ENCODE results near the gene MCRS1.
A peak's percentile ranks its signal among the peaks of the same experiment; 100 is the strongest.

Gene MCRS1

GRCh38 chr12:49577589-49578315 is 9.8 kb upstream of the MCRS1 start:
- Histone ChIP-seq H2AFZ (ENCODE audit: low read length) (no peak overlapping the region), H3K9me3 (replicated peaks in 1 of 2; ENCODE audit: control insufficient read depth in 2 of 2, insufficient read depth in 1 of 2, low read depth in 1 of 2, low read length in 2 of 2) (peaks cover 0 to 2% of the 10 kb centered on the region in 2 donors), H3K79me1 (ENCODE audit: low read depth, low read length) (no peaks in the 10 kb centered on the region), H2AK5ac (ENCODE audit: low read depth, low read length) (peak overlapping the region; percentile 34), H3K23ac (ENCODE audit: low read depth, low read length, poor library complexity) (no peak overlapping the region), H3K36me3 (replicated peaks in 1 of 2; ENCODE audit: control insufficient read depth in 2 of 2, insufficient read depth in 2 of 2, low read length in 2 of 2) (peaks cover 3 to 12% of the 10 kb centered on the region in 2 donors), H4K8ac (ENCODE audit: low read depth, low read length) (peak overlapping the region; percentile 70), H3K4me3 (ENCODE audit: low read length in 2 of 2) (peak overlapping the region in 1 of 2 donors; percentile 43), H3K14ac (ENCODE audit: low read length) (no peak overlapping the region), H3K18ac (ENCODE audit: low read length) (peak overlapping the region; percentile 39), H2BK5ac (ENCODE audit: low read length) (peak overlapping the region; percentile 55), H4K91ac (ENCODE audit: low read depth, low read length, poor library complexity) (peak overlapping the region; percentile 86), H2BK15ac (ENCODE audit: low read length) (no peak overlapping the region), H3K27me3 (ENCODE audit: control insufficient read depth in 3 of 3, insufficient read depth in 3 of 3, low read depth in 1 of 3, low read length in 3 of 3) (no peaks in the 10 kb centered on the region), H3K9ac (ENCODE audit: low read depth, low read length, poor library complexity) (no peak overlapping the region), H3K27ac (replicated peaks; ENCODE audit: low read length) (no peak overlapping the region), H3K4me2 (ENCODE audit: insufficient read depth, low read length, poor library complexity, severe bottlenecking) (no peak overlapping the region), H3K4me1 (ENCODE audit: control insufficient read depth in 2 of 2, insufficient read depth in 1 of 2, low read depth in 1 of 2, low read length in 2 of 2) (peaks cover 12 to 18% of the 10 kb centered on the region in 2 donors), H3K4ac (ENCODE audit: low read length) (no peak overlapping the region), H2BK12ac (ENCODE audit: low read length) (peak overlapping the region; percentile 18), H2BK120ac (ENCODE audit: low read depth, low read length) (no peak overlapping the region)
- WGBS, 2 donors (ENCODE audit: extremely low coverage in 2 of 2, insufficient read length in 2 of 2, insufficient replicate concordance in 1 of 2): no CpG with 5 or more reads among the region's 9 CpGs
- no peak for DNase-seq (ENCODE audit: low spot score)

GRCh38 chr12:49568442-49569162 is 660 bp upstream of the MCRS1 start:
- no CpG with 5 or more reads among the region's 19 CpGs for WGBS, 2 donors (ENCODE audit: extremely low coverage in 2 of 2, insufficient read length in 2 of 2, insufficient replicate concordance in 1 of 2)
- H3K27ac ChIP-seq (replicated peaks; ENCODE audit: low read length): no peak overlapping the region
- no peak overlapping the region for H2BK12ac ChIP-seq (ENCODE audit: low read length)
- H2BK120ac ChIP-seq (ENCODE audit: low read depth, low read length): no peak overlapping the region
- H4K8ac ChIP-seq (ENCODE audit: low read depth, low read length): no peak overlapping the region
- H3K4me1 ChIP-seq (ENCODE audit: control insufficient read depth in 2 of 2, insufficient read depth in 1 of 2, low read depth in 1 of 2, low read length in 2 of 2): peaks cover 1 to 3% of the 10 kb centered on the region in 2 donors
- H3K9me3 ChIP-seq (replicated peaks in 1 of 2; ENCODE audit: control insufficient read depth in 2 of 2, insufficient read depth in 1 of 2, low read depth in 1 of 2, low read length in 2 of 2): peaks cover 0 to 3% of the 10 kb centered on the region in 2 donors
- H3K4me3 ChIP-seq (ENCODE audit: low read length in 2 of 2): peak overlapping the region; percentile 84 to 95
- peak overlapping the region; percentile 88 for H3K9ac ChIP-seq (ENCODE audit: low read depth, low read length, poor library complexity)
- H2BK15ac ChIP-seq (ENCODE audit: low read length): no peak overlapping the region
- H4K91ac ChIP-seq (ENCODE audit: low read depth, low read length, poor library complexity): no peak overlapping the region
- H3K4ac ChIP-seq (ENCODE audit: low read length): no peak overlapping the region
- H3K27me3 ChIP-seq (ENCODE audit: control insufficient read depth in 3 of 3, insufficient read depth in 3 of 3, low read depth in 1 of 3, low read length in 3 of 3): no peaks in the 10 kb centered on the region
- no peak for DNase-seq (ENCODE audit: low spot score)
- no peak overlapping the region for H2AK5ac ChIP-seq (ENCODE audit: low read depth, low read length)
- H3K14ac ChIP-seq (ENCODE audit: low read length): no peak overlapping the region
- H2AFZ ChIP-seq (ENCODE audit: low read length): peak overlapping the region; percentile 94
- peak overlapping the region; percentile 93 for H2BK5ac ChIP-seq (ENCODE audit: low read length)
- H3K18ac ChIP-seq (ENCODE audit: low read length): peak overlapping the region; percentile 72
- H3K36me3 ChIP-seq (replicated peaks in 1 of 2; ENCODE audit: control insufficient read depth in 2 of 2, insufficient read depth in 2 of 2, low read length in 2 of 2): peaks cover 24 to 29% of the 10 kb centered on the region in 2 donors
- peak overlapping the region; percentile 52 for H3K23ac ChIP-seq (ENCODE audit: low read depth, low read length, poor library complexity)
- H3K4me2 ChIP-seq (ENCODE audit: insufficient read depth, low read length, poor library complexity, severe bottlenecking): peak overlapping the region; percentile 84
- peaks cover 16% of the 10 kb centered on the region for H3K79me1 ChIP-seq (ENCODE audit: low read depth, low read length)

- H3K27ac ChIP-seq (replicated peaks; ENCODE audit: low read length): peak overlapping the region; percentile 85
- no peak overlapping the region for H2BK120ac ChIP-seq (ENCODE audit: low read depth, low read length)
- H2BK12ac ChIP-seq (ENCODE audit: low read length): peak overlapping the region; percentile 16
- peak overlapping the region; percentile 93 for H2BK5ac ChIP-seq (ENCODE audit: low read length)
- no peak overlapping the region for H4K91ac ChIP-seq (ENCODE audit: low read depth, low read length, poor library complexity)
- H3K14ac ChIP-seq (ENCODE audit: low read length): peak overlapping the region; percentile 71
- H3K4ac ChIP-seq (ENCODE audit: low read length): peak overlapping the region; percentile 72
- no peak overlapping the region for H4K8ac ChIP-seq (ENCODE audit: low read depth, low read length)
- H3K4me2 ChIP-seq (ENCODE audit: insufficient read depth, low read length, poor library complexity, severe bottlenecking): peak overlapping the region; percentile 84
- H2AK5ac ChIP-seq (ENCODE audit: low read depth, low read length): peak overlapping the region; percentile 67
- peaks cover 16% of the 10 kb centered on the region for H3K79me1 ChIP-seq (ENCODE audit: low read depth, low read length)
- peak overlapping the region; percentile 99 for H3K18ac ChIP-seq (ENCODE audit: low read length)
- WGBS, 2 donors (ENCODE audit: extremely low coverage in 2 of 2, insufficient read length in 2 of 2, insufficient replicate concordance in 1 of 2): no CpG with 5 or more reads among the region's 11 CpGs
- peak overlapping the region; percentile 96 for H3K23ac ChIP-seq (ENCODE audit: low read depth, low read length, poor library complexity)
- peak overlapping the region; percentile 84 to 95 for H3K4me3 ChIP-seq (ENCODE audit: low read length in 2 of 2)
- peaks cover 1 to 3% of the 10 kb centered on the region in 2 donors for H3K4me1 ChIP-seq (ENCODE audit: control insufficient read depth in 2 of 2, insufficient read depth in 1 of 2, low read depth in 1 of 2, low read length in 2 of 2)
- peak overlapping the region; percentile 69 for H2BK15ac ChIP-seq (ENCODE audit: low read length)
- peak overlapping the region; percentile 94 for H3K9ac ChIP-seq (ENCODE audit: low read depth, low read length, poor library complexity)
- H3K27me3 ChIP-seq (ENCODE audit: control insufficient read depth in 3 of 3, insufficient read depth in 3 of 3, low read depth in 1 of 3, low read length in 3 of 3): no peaks in the 10 kb centered on the region
- no peak for DNase-seq (ENCODE audit: low spot score)
- H2AFZ ChIP-seq (ENCODE audit: low read length): peak overlapping the region; percentile 94
- H3K9me3 ChIP-seq (replicated peaks in 1 of 2; ENCODE audit: control insufficient read depth in 2 of 2, insufficient read depth in 1 of 2, low read depth in 1 of 2, low read length in 2 of 2): peaks cover 0 to 3% of the 10 kb centered on the region in 2 donors
- H3K36me3 ChIP-seq (replicated peaks in 1 of 2; ENCODE audit: control insufficient read depth in 2 of 2, insufficient read depth in 2 of 2, low read length in 2 of 2): peaks cover 34 to 42% of the 10 kb centered on the region in 2 donors
These were observed 686 bp downstream of the MCRS1 start for GRCh38 chr12:49567302-49567610.

- Histone ChIP-seq H2BK12ac (ENCODE audit: low read length) (no peak overlapping the region), H3K4me1 (ENCODE audit: control insufficient read depth in 2 of 2, insufficient read depth in 1 of 2, low read depth in 1 of 2, low read length in 2 of 2) (peaks cover 1 to 3% of the 10 kb centered on the region in 2 donors), H3K9me3 (replicated peaks in 1 of 2; ENCODE audit: control insufficient read depth in 2 of 2, insufficient read depth in 1 of 2, low read depth in 1 of 2, low read length in 2 of 2) (no peaks in the 10 kb centered on the region), H2AFZ (ENCODE audit: low read length) (no peak overlapping the region), H4K8ac (ENCODE audit: low read depth, low read length) (no peak overlapping the region), H3K79me1 (ENCODE audit: low read depth, low read length) (peaks cover 16% of the 10 kb centered on the region), H2AK5ac (ENCODE audit: low read depth, low read length) (no peak overlapping the region), H3K4ac (ENCODE audit: low read length) (no peak overlapping the region), H4K91ac (ENCODE audit: low read depth, low read length, poor library complexity) (no peak overlapping the region), H3K4me2 (ENCODE audit: insufficient read depth, low read length, poor library complexity, severe bottlenecking) (no peak overlapping the region), H3K9ac (ENCODE audit: low read depth, low read length, poor library complexity) (peak overlapping the region; percentile 9), H3K18ac (ENCODE audit: low read length) (no peak overlapping the region), H3K4me3 (ENCODE audit: low read length in 2 of 2) (peak overlapping the region; percentile 59 to 95), H3K27ac (replicated peaks; ENCODE audit: low read length) (no peak overlapping the region), H3K14ac (ENCODE audit: low read length) (peak overlapping the region; percentile 56), H3K23ac (ENCODE audit: low read depth, low read length, poor library complexity) (no peak overlapping the region), H2BK15ac (ENCODE audit: low read length) (no peak overlapping the region), H3K27me3 (ENCODE audit: control insufficient read depth in 3 of 3, insufficient read depth in 3 of 3, low read depth in 1 of 3, low read length in 3 of 3) (no peaks in the 10 kb centered on the region), H3K36me3 (replicated peaks in 1 of 2; ENCODE audit: control insufficient read depth in 2 of 2, insufficient read depth in 2 of 2, low read length in 2 of 2) (peaks cover 37 to 51% of the 10 kb centered on the region in 2 donors), H2BK5ac (ENCODE audit: low read length) (no peak overlapping the region), H2BK120ac (ENCODE audit: low read depth, low read length) (no peak overlapping the region)
- DNase-seq (ENCODE audit: low spot score): no peak
- WGBS, 2 donors (ENCODE audit: extremely low coverage in 2 of 2, insufficient read length in 2 of 2, insufficient replicate concordance in 1 of 2): no CpG with 5 or more reads among the region's 13 CpGs
These were observed 1.6 kb downstream of the MCRS1 start for GRCh38 chr12:49566361-49566760.
